ENCODE measurements around the gene QSOX1. TPM values are rescaled to one million over a fixed set of nuclear protein-coding genes. Genes with fewer than 3 reads are reported as not detected.
A peak's percentile ranks its signal among the peaks of the same experiment; 100 is the strongest.

QSOX1 gene
- total RNA-seq, 1 experiment from 2014 or later = 12.1 TPM

GRCh38 chr1:180232521-180233043 lies 77.9 kb downstream of the QSOX1 start:
- Mint-ChIP-seq H3K27ac (ENCODE audit: unreplicated experiment) (no peak overlapping the region), H3K9me3 (ENCODE audit: unreplicated experiment) (no peaks in the 10 kb centered on the region), H3K27me3 (ENCODE audit: insufficient read depth, unreplicated experiment) (peaks cover 32% of the 10 kb centered on the region), H3K4me1 (ENCODE audit: low read depth, unreplicated experiment) (peaks cover 7% of the 10 kb centered on the region), H3K36me3 (ENCODE audit: insufficient read depth, unreplicated experiment) (no peaks in the 10 kb centered on the region), H3K4me3 (ENCODE audit: unreplicated experiment) (no peak overlapping the region)
- TF ChIP-seq CTCF (IDR thresholded peaks at IDR 0.05; ENCODE audit: insufficient read depth in 1 of 2, low read depth in 1 of 2, low read length in 1 of 2, severe bottlenecking in 1 of 2, unreplicated experiment in 1 of 2) = no peak
- BruUV-seq (replicated peaks) = no TSS peak
- ChIA-PET POLR2A (no interaction called here), CTCF (no interaction called here)
- no peak for DNase-seq
- peaks cover 6% of the 10 kb centered on the region; the same call in 1 of the 2 replicates for H3K4me1 ChIP-seq
- H3K36me3 ChIP-seq (ENCODE audit: control insufficient read depth, insufficient read depth, low read length) = no peaks in the 10 kb centered on the region
- no peaks in the 10 kb centered on the region for H3K9me3 ChIP-seq
- intact Hi-C loops (cut with micrococcal nuclease; ENCODE audit: unreplicated experiment) = loop anchor here (5.0 kb wide), 1 partner anchor 45 kb away; no protein-coding TSS in a partner anchor
- peaks cover 19% of the 10 kb centered on the region for H3K27me3 ChIP-seq (replicated peaks; ENCODE audit: control insufficient read depth, insufficient read depth, low read length)
- H3K4me3 ChIP-seq (ENCODE audit: low read depth, low read length) = no peak overlapping the region

- no TSS peak for BruUV-seq (replicated peaks)
- no peak for DNase-seq
- H3K4me1 ChIP-seq = peaks cover 6% of the 10 kb centered on the region; the same call in 1 of the 2 replicates
- ChIA-PET CTCF (no interaction called here), POLR2A (no interaction called here)
- peak overlapping the region; percentile 76 for H3K4me3 Mint-ChIP-seq (ENCODE audit: unreplicated experiment)
- H3K4me1 Mint-ChIP-seq (ENCODE audit: low read depth, unreplicated experiment) = peaks cover 7% of the 10 kb centered on the region
- no peak overlapping the region for H3K27ac Mint-ChIP-seq (ENCODE audit: unreplicated experiment)
- no peak overlapping the region for H3K4me3 ChIP-seq (ENCODE audit: low read depth, low read length)
- H3K36me3 ChIP-seq (ENCODE audit: control insufficient read depth, insufficient read depth, low read length) = no peaks in the 10 kb centered on the region
- no peak for TF ChIP-seq CTCF (IDR thresholded peaks at IDR 0.05; ENCODE audit: insufficient read depth in 1 of 2, low read depth in 1 of 2, low read length in 1 of 2, severe bottlenecking in 1 of 2, unreplicated experiment in 1 of 2)
- H3K9me3 ChIP-seq = no peaks in the 10 kb centered on the region
- peaks cover 29% of the 10 kb centered on the region for H3K27me3 Mint-ChIP-seq (ENCODE audit: insufficient read depth, unreplicated experiment)
- H3K27me3 ChIP-seq (replicated peaks; ENCODE audit: control insufficient read depth, insufficient read depth, low read length) = peaks cover 19% of the 10 kb centered on the region
- no peaks in the 10 kb centered on the region for H3K36me3 Mint-ChIP-seq (ENCODE audit: insufficient read depth, unreplicated experiment)
- no peaks in the 10 kb centered on the region for H3K9me3 Mint-ChIP-seq (ENCODE audit: unreplicated experiment)
- intact Hi-C loops (cut with micrococcal nuclease; ENCODE audit: unreplicated experiment) = loop anchor here (5.0 kb wide), 1 partner anchor 46 kb away; no protein-coding TSS in a partner anchor
These were observed 78.7 kb downstream of the QSOX1 start for GRCh38 chr1:180233191-180234011.

GRCh38 chr1:180234369-180235076 lies 79.9 kb downstream of the QSOX1 start:
- H3K4me1 ChIP-seq = peaks cover 6% of the 10 kb centered on the region; the same call in 1 of the 2 replicates
- CTCF ChIA-PET = interaction anchor here (1.1 kb wide), 1 partner anchor 46 kb away, joined by 4 read pairs; no protein-coding TSS in a partner anchor
- Mint-ChIP-seq H3K9me3 (ENCODE audit: unreplicated experiment) (no peaks in the 10 kb centered on the region), H3K27me3 (ENCODE audit: insufficient read depth, unreplicated experiment) (peaks cover 30% of the 10 kb centered on the region), H3K36me3 (ENCODE audit: insufficient read depth, unreplicated experiment) (no peaks in the 10 kb centered on the region), H3K4me1 (ENCODE audit: low read depth, unreplicated experiment) (peaks cover 7% of the 10 kb centered on the region), H3K4me3 (ENCODE audit: unreplicated experiment) (peak overlapping the region; percentile 76), H3K27ac (ENCODE audit: unreplicated experiment) (no peak overlapping the region)
- BruUV-seq (replicated peaks) = no TSS peak
- POLR2A ChIA-PET = no interaction called here
- no peaks in the 10 kb centered on the region for H3K36me3 ChIP-seq (ENCODE audit: control insufficient read depth, insufficient read depth, low read length)
- peak in 1 of 2 experiments; percentile 10 for TF ChIP-seq CTCF (IDR thresholded peaks at IDR 0.05; ENCODE audit: insufficient read depth in 1 of 2, low read depth in 1 of 2, low read length in 1 of 2, severe bottlenecking in 1 of 2, unreplicated experiment in 1 of 2)
- H3K4me3 ChIP-seq (ENCODE audit: low read depth, low read length) = peak overlapping the region; percentile 42
- H3K9me3 ChIP-seq = no peaks in the 10 kb centered on the region
- H3K27me3 ChIP-seq (replicated peaks; ENCODE audit: control insufficient read depth, insufficient read depth, low read length) = peaks cover 16% of the 10 kb centered on the region
- peak; percentile 56 to 62 for DNase-seq
- intact Hi-C loops (cut with micrococcal nuclease; ENCODE audit: unreplicated experiment) = loop anchor here (5.0 kb wide), 1 partner anchor 47 kb away; no protein-coding TSS in a partner anchor
